HG03280 (cell line): ENCODE data around the gene GPR17.

Experiments used
- ATAC-seq: cut with Tn5 transposase; IDR thresholded peaks from one replicate; pipeline ENCODE4 v1.9.1; 2021; ENCODE audit warnings: mild to moderate bottlenecking, moderate library complexity; ENCODE audit not compliant: unreplicated experiment

GPR17 gene

DNA sequence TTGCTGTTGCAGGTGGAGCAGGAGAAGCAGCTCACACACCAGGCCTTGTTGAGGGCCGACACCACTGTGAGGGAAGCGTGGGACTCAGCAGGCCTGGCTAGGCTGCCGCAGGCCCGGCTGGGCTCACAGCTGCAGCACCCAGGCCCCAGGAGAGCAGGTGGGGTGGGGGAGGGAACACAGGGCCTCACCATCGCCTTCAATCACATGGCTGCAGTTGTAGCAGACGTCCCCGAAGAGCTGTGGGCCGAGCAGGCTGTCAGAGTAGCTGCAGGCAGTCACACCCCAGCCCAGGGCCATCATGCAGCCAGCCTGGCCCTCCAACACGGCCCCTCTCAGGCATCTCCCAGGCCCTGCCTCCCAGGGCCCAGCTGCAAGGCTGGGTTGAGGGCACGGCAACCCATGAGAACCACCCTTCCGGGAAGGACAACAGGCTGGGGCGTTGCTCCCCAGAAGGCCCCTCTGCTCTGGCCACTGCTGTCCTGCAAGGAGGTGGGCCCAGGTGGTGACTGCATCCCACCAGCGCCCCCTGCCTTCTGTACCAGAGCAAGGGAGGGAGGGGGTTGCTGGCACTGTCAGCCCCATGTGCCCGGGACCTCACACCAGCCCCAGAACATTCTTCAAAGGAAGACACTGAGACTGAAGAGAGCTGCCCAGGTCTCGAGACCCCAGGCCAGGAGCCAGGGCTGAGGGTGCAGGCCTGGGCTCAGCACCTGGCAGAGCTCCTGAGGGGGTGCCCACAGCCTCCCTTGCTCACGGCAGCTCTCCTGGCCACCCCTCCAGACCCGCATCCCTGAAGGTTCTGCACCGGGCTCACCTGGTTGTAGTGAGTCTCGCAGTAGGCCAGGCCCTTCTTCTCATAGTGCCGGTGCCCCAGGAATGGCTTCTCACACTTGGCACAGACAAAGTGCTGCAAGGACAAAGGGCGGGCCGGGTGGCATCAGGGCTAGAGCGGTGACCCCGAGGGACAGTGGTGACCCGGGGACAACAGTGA, 5.6 kb upstream of the GPR17 start:
- no peak for ATAC-seq

DNA sequence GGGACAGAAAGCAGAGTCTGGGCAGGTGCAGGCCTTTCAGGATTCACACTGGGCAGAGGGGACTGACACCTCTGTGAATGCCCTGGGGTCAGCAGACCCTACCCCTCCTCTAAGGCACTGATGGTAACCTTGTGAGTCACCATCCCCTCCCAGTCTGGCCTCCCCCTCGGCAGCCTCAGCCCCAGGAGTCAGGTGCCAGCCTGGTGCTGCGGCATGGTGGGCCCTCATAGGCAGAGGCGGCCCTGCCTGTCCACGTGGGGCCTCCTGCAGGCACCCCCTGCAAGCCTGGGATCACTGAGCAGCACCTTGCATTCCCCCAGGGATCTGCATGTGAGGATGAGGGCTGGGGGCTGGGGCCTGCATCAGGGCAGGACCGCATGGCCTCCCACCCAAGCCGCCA, 4.8 kb upstream of the GPR17 start:
- ATAC-seq, result no peak

DNA sequence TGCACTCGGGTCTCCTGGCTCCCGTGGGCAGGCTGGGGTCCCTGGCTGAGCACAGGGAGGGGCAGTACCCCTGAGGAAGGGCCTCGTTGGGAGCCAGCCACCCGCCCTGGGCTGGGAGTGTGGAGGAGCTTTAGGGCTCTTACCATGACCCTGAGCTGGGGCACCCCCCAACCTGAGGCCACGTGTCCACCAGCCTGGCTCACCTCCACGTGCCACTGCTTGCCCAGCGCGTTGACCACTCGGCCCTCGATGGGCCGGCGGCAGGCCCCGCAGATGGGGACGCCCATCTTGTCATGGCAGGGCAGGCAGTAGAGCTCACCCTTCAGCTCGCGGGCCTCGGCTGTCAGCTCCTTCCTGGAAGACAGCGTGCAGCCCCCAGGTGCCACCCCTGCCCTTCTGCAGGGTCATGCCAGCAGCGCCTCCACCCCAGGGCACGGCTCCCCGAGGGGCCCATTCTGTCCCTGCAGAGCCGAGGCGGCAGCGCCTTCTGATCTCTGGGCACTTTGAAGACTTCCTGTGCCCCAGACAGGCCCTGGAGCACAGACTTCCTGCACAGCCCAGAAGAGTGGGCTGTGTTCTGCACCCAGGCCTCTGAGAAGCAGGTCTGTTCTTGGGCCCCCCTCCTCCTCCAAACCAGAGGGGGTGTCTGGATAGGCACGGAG, 4.0 kb upstream of the GPR17 start:
- ATAC-seq, result no peak

DNA sequence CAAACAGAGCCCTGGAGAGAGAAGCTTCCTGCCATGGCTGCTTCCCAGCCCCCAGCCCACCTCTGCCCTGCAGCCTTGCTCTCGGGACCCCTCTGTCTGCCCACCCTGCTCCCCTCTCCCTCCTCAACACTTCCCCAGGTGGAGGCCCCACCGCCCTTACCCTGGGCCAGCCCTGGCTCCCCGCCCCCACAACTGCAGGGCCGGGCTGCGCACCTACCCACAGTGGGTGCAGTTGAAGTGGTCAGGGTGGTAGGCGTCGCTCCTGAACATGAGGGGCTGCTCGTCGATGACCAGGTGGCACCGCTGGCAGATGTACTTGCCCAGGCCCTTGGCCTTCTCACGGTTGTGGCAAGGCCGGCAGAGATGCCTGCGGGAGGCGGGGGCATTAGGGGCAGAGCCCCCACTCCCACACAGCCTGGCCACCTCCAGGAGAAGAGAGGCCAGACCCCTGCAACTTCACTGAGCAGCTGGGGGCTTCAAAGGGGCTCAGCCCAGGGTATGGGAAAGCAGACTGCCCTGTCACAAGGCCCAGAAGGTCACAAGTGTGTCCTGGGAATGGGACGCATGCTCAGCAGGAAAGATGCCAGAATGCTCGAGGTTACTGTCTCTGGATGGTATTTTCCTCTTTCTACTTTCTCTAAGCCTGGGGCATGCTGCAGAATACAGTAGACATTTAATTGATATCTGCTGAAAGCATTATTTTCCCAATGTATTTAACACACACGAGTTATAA, 3.1 kb upstream of the GPR17 start:
- no peak for ATAC-seq

DNA sequence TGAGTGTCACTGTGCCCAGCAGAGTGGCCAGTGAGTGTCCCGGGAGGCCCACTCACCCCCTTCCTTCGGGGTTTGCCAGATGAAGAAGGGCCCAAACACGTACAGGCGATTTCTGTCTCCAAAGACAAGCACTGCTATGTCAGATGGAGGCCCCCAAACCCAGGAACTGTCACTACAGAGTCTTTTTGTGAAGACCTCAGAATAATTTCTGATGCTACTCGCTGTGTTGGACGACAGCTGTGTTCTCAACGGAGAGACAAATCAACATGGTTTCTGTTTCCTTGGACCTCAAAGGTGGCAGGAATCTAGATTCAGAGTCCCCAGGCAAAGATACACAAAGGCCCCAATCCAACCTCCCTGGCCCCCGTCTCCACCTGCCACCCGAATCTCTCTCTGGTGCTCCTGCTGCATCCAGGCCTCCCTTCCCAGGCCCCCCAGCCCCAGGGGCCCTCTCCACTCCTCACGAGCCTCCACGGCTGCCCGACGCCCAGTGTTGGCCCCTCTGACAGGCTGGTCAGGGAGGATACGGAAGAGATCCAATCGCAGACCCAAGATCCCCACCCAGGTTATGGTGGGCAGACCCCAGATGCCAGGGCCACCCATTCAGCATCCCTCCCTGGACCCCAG, 2.4 kb upstream of the GPR17 start:
- ATAC-seq, result no peak

DNA sequence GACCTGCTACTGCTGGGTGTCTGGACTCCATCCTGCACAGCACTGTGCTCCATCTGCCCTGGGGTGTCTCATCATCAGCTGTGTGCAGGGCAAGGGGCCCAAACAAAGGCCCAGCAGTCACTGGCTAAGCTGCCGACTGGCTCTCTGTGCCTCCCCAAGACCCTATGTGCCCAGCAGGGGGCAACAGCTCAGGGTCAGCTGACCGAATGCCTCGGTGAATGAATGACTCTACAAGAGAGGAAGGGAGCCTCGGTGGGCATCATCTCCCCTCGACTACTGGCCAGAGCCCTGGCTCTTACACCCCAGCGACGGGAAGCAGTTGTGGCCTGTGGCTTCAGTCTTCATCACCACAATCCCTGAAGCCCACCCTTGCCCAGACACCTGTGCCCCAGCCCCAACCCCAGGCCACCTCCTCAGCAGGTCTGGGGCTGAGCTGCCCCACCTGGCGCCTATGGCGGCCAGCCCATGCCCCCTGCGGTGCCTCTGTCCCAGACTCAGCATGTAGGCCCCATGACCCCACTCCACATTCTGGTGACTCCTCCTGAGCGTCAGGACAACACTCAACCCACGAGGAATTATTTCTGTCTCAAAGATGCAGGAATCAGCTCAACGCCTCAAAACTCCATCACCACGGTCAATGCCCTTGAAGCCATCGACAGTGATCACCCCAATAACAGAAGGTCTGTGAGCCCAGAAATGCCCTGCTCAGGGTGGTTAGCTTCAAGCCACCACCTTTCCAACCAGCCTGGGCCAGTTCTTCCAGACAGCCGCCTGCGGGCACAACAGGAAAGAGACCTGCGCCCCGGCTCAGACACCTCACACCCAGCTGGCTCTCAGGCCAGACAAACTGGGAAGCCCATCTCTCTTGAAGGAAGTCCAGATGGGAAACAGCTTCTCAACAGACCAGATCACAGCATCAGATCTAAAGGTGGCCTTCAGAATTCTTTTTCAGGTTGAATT, 1.6 kb upstream of the GPR17 start:
- no peak for ATAC-seq

DNA sequence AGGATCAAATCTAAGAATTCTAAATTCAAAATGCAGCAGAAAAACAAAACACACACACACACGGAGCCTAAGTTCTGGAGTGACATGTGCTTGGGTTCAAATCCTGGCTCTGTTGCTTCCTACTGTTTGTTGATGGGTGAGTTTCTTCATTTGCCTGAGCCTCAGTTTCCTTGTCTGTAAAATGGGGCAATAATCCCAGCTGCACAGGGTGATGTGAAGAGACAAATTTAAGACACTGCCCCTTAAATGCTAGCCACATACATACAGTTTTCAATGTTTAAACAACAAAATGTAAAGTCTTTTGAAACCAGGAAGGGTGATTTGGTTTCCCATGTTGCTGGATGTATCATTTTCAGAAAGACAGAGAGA, 943 bp upstream of the GPR17 start:
- no peak for ATAC-seq

DNA sequence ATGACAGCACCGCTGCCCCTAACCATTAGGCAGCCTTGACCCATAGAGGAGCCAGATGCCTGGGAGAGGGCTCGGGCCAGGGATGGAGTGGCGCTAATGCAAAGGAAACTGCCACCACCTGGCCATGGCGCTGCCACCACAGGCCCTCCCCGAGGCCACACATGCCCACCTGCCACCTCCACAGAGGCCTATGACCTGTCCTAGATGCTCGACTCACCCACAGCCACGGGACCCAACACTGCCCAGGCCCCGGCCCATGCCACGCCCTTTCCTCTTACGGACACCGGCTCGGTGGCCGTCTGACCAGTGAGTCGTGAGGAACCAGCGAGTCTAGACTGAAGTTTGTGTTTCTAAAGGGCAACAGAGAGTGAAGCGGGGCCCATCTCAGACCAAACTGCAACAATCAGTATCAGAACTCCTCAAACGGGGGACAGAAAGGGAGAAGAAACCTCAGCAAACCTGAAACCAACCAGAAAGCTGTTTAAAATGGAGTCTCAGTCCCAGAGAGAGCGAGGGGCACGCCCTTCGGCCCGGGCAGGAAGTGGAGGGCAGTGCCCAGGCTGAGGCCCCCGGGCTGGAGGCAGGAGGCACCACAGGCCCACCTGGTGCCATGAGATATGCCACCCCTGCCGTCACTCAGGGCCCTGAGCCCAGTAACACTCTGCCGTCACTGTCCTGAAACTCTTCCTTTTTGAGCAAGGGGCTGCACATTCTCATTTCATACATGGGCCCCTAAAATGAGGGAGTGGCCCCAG, 711 bp downstream of the GPR17 start:
- no peak for ATAC-seq

DNA sequence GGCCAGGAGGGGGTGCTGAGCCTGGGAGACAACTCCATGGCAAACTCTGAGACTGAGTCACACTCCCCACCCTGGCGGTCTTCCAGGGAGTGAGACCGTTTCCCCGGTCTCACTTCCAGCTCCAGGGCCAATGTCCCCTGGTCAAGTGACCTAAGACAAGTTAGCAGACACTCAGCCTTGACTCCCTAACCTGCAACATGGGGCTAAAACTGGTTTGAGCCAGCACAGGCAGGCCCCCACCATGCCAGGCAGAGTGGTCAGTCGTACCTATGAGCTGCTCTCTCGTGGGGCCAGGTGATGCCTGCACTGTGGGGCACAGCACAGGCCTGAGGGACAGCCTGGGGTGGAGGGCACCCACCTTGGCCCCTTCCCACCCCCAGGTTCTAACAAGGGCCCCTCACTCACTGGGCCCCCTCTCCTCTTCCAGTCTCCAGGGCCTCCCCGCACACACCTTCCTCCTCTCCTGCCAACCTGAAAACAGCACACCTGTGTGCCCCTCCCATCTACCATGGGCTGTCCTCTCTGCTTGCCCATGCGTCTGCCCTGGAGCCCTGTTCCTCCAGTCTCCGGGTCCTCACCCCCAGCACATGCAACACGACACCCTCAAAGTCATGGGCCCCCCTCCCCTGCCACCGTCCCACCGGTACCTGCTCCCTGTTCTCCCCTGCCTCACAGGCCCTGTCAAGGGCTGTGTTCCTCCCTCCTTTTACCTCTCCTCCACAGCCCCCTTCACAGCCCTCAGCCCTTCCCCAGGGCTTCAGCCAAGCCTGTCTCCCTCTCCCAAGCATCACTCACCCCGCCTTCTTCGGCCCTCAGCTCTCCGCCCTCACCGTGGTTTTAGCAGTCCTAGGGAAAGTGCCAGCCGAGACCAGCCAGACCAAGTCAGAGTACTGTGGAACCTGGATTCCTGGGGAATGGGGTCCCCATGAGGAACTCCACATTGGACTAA, 1.6 kb downstream of the GPR17 start:
- ATAC-seq, result no peak

DNA sequence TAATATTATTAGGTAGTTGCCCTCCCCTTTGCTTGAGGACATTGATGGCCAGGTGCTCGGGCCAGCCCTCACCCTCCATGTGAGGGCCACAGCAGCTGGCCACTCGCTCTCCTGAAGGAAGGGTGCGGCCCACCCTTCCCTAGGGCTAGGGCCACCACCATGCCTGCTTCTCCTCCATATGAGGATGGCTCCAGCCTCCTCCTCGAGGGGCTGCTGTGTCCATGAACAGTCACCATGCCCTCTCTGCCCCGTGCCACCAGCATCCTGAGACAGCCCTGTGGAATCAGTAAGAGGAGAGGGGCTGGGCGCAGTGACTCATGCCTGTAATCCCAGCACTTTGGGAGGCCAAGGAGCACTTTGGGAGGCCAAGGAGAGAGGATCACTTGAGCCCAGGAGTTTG, 2.4 kb downstream of the GPR17 start:
- ATAC-seq, result no peak

DNA sequence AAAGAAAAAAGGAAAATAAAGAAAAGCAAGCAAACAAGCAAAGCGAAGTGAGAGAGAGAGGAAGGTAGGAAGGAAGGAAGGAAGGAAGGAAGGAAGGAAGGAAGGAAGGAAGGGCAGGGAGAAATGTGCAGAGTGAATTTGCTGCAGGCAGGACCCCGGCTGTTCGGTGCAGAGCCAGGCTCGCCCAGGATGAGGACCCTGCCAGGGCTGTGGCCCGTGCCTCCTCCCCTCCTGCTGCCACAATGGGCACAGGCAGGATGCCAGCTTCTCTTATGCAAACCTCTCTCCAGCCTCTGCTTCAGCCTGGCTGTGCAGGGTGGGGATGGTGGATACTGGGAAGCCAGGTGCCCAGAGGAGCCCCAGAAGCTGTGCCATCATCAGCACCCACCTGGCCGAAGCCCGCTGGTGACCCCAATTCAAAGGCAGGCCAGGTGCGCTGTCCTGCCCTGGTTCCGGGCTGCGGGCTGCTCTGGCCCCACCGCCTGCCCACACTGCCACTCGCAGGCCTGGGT, 3.2 kb downstream of the GPR17 start:
- no peak for ATAC-seq

DNA sequence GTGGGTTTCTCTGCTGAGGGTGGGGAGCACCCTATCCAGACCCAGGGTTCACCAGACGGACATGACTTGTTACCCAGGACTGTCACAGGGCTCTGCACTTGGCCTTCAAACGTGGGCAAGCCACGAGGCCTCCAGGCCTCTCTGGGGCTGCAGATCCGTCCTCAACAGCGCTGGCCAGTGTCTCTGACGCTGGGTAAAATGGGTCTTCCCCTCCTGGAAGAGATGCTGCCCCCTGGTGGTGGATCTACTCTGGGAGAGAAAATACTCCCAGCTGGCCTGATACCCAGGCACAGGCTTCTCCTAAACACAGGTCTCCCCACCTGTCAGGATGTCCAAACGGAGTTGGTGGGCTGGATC, 3.7 kb downstream of the GPR17 start:
- ATAC-seq, result peak; percentile 68

DNA sequence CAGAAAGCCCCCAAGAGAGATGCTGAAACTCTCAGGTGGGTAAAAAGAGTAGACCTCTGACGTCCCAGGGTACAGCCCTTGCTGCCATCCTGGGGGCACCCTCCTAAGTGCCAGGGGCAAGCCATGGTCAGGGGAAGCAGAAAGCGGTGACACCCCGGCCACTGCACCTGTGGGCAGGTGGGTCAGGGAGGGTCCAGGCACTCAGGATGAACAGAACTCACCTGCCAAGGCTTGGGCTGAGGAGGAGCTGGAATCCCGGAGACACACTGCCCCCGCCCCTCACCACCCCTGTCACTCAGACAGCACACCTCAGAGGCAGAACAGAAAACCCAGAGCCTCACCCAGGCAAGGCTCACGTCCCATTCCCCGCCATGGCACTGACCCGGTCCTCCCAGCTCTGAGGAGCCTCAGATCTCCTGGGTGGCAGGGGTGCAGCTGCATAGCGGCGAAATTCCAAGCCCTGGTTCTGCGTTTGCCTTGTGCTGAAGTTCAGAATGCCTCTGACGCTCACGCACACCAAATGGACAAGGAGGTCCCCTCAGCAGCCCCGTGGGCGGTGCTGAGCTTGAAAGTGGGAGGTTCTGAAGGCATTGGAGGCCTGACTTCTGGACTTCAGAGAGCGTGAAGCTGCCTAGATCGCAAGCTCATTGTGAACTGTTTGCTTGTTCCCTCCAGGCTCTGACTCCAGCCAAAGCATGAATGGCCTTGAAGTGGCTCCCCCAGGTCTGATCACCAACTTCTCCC, 4.3 kb downstream of the GPR17 start:
- ATAC-seq, result no peak

DNA sequence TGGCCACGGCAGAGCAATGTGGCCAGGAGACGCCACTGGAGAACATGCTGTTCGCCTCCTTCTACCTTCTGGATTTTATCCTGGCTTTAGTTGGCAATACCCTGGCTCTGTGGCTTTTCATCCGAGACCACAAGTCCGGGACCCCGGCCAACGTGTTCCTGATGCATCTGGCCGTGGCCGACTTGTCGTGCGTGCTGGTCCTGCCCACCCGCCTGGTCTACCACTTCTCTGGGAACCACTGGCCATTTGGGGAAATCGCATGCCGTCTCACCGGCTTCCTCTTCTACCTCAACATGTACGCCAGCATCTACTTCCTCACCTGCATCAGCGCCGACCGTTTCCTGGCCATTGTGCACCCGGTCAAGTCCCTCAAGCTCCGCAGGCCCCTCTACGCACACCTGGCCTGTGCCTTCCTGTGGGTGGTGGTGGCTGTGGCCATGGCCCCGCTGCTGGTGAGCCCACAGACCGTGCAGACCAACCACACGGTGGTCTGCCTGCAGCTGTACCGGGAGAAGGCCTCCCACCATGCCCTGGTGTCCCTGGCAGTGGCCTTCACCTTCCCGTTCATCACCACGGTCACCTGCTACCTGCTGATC, 4.9 kb downstream of the GPR17 start:
- no peak for ATAC-seq

DNA sequence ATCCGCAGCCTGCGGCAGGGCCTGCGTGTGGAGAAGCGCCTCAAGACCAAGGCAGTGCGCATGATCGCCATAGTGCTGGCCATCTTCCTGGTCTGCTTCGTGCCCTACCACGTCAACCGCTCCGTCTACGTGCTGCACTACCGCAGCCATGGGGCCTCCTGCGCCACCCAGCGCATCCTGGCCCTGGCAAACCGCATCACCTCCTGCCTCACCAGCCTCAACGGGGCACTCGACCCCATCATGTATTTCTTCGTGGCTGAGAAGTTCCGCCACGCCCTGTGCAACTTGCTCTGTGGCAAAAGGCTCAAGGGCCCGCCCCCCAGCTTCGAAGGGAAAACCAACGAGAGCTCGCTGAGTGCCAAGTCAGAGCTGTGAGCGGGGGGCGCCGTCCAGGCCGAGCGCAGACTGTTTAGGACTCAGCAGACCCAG, 5.4 kb downstream of the GPR17 start:
- no peak for ATAC-seq

DNA sequence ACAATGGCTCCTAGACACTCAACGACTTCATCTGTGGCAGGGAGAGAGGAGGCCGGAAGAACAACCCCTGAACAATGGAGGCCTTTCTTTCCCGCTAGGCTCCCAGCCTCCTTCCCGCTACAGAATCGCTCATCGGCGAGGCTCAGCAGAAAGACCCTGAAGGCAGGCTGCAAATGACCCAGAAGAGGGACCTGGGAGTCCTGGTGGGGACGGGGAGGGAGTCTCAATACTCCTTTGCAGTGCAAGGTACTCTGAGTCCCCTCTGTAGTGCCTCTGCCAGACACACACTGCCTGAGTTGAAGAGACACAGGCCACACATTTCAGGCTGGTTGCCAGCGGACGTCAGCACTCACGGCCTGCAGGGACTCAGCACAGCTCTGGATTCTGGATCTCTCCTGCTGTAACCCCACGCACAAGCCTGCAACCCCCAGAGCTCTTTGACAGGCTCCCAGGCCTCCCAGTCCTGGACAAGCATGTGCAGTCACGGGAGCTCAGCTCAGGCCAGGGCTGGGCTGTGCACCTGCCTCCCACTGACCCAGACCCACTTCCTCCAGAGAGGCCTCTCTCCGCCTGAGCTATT, 6.1 kb downstream of the GPR17 start:
- no peak for ATAC-seq
